DND-41 (cell line): Measurements from ENCODE around the gene PHYH.

Source experiments
- CTCF ChIP-seq: IDR thresholded peaks from 2 replicates; pipeline ENCODE4 v1.5.1; 2012; ENCODE audit warnings: borderline replicate concordance, low read length, moderate library complexity, mild to moderate bottlenecking; ENCODE audit not compliant: poor library complexity, severe bottlenecking; ENCODE audit errors: extremely low read depth
- EZH2 ChIP-seq: IDR thresholded peaks from 3 replicates; pipeline ENCODE4 v1.6.1; 2012; ENCODE audit warnings: borderline replicate concordance, low read depth, mild to moderate bottlenecking, moderate library complexity, low read length, inconsistent platforms; ENCODE audit not compliant: severe bottlenecking

GRCh38 chr10:13334556-13334955 is 34.7 kb upstream of the PHYH start:
- TF ChIP-seq CTCF (no peak), EZH2 (no peak)
